ENCODE data around the gene CNIH4.

DNA sequence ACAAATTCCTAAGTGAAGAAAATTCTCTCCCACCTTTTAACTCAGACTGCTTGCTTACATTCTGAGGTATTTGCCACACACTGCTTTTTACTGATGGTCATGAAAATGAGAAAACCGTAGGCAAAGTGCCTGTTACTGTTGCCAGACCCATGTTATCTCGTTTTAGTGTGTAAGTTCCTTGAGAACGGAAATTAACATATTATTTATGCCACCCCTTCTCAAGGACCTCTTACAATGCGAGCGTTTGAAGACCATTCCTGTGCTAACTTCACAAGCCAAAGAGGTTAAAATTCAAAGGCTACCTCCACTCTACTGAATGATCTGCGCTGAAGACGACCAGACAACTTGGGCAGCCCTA lies 27.2 kb upstream of the CNIH4 start:
- no peak for TF ChIP-seq EZH2 (IDR thresholded peaks at IDR 0.05)
- TF ChIP-seq, protein P1, sequence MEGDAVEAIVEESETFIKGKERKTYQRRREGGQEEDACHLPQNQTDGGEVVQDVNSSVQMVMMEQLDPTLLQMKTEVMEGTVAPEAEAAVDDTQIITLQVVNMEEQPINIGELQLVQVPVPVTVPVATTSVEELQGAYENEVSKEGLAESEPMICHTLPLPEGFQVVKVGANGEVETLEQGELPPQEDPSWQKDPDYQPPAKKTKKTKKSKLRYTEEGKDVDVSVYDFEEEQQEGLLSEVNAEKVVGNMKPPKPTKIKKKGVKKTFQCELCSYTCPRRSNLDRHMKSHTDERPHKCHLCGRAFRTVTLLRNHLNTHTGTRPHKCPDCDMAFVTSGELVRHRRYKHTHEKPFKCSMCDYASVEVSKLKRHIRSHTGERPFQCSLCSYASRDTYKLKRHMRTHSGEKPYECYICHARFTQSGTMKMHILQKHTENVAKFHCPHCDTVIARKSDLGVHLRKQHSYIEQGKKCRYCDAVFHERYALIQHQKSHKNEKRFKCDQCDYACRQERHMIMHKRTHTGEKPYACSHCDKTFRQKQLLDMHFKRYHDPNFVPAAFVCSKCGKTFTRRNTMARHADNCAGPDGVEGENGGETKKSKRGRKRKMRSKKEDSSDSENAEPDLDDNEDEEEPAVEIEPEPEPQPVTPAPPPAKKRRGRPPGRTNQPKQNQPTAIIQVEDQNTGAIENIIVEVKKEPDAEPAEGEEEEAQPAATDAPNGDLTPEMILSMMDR (IDR thresholded peaks at IDR 0.05 in 2 of 3, conservative IDR thresholded peaks at IDR 0.05 in 1 of 3; ENCODE audit: borderline replicate concordance in 1 of 3, insufficient read depth in 1 of 3, low read depth in 2 of 3, low read length in 2 of 3): no peak
- no peak for TF ChIP-seq RAD21 (IDR thresholded peaks at IDR 0.05; ENCODE audit: low read depth)
- TF ChIP-seq POLR2AphosphoS5 (IDR thresholded peaks at IDR 0.05; ENCODE audit: low read depth, low read length): no peak
- TF ChIP-seq EZH2phosphoT487 (IDR thresholded peaks at IDR 0.05; ENCODE audit: borderline replicate concordance): no peak
- no peak for TF ChIP-seq SP1 (IDR thresholded peaks at IDR 0.05; ENCODE audit: low read depth)
- TF ChIP-seq YY1 (IDR thresholded peaks at IDR 0.05; ENCODE audit: extremely low read depth, insufficient replicate concordance, low read depth, low read length): no peak
- no peak for TF ChIP-seq POLR2A (IDR thresholded peaks at IDR 0.05; ENCODE audit: borderline replicate concordance, extremely low read depth, insufficient read depth, insufficient read length)
- TF ChIP-seq JUND (IDR thresholded peaks at IDR 0.05): no peak
- TF ChIP-seq EGR1 (IDR thresholded peaks at IDR 0.05; ENCODE audit: low read depth): no peak
- no peak for TF ChIP-seq ZFX (IDR thresholded peaks at IDR 0.05)
- TF ChIP-seq, protein P2, sequence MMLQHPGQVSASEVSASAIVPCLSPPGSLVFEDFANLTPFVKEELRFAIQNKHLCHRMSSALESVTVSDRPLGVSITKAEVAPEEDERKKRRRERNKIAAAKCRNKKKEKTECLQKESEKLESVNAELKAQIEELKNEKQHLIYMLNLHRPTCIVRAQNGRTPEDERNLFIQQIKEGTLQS (IDR thresholded peaks at IDR 0.05): no peak
- TF ChIP-seq, protein P3, sequence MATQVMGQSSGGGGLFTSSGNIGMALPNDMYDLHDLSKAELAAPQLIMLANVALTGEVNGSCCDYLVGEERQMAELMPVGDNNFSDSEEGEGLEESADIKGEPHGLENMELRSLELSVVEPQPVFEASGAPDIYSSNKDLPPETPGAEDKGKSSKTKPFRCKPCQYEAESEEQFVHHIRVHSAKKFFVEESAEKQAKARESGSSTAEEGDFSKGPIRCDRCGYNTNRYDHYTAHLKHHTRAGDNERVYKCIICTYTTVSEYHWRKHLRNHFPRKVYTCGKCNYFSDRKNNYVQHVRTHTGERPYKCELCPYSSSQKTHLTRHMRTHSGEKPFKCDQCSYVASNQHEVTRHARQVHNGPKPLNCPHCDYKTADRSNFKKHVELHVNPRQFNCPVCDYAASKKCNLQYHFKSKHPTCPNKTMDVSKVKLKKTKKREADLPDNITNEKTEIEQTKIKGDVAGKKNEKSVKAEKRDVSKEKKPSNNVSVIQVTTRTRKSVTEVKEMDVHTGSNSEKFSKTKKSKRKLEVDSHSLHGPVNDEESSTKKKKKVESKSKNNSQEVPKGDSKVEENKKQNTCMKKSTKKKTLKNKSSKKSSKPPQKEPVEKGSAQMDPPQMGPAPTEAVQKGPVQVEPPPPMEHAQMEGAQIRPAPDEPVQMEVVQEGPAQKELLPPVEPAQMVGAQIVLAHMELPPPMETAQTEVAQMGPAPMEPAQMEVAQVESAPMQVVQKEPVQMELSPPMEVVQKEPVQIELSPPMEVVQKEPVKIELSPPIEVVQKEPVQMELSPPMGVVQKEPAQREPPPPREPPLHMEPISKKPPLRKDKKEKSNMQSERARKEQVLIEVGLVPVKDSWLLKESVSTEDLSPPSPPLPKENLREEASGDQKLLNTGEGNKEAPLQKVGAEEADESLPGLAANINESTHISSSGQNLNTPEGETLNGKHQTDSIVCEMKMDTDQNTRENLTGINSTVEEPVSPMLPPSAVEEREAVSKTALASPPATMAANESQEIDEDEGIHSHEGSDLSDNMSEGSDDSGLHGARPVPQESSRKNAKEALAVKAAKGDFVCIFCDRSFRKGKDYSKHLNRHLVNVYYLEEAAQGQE (IDR thresholded peaks at IDR 0.05; ENCODE audit: low read depth): no peak
- TF ChIP-seq, protein P4, sequence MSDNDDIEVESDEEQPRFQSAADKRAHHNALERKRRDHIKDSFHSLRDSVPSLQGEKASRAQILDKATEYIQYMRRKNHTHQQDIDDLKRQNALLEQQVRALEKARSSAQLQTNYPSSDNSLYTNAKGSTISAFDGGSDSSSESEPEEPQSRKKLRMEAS (IDR thresholded peaks at IDR 0.05): no peak

Measured in HCT116 (cell line).